Stimulated activated CD8-positive, alpha-beta memory T cell treated with anti-CD3 and anti-CD28 coated beads, Interleukin-12 subunit alpha, Interleukin-12 subunit beta, amount 100 ng/mL, for 24 hours (primary cell): ENCODE measurements around the gene KCNQ1.

Experiments used
- DNase-seq: peaks from one replicate; pipeline ENCODE4 v3.0.0-alpha.2; 2020; ENCODE audit errors: extremely low read depth

The KCNQ1 gene

GRCh38 chr11:2523821-2524391 is 79.1 kb downstream of the KCNQ1 start:
- no peak for DNase-seq

- no peak for DNase-seq
Observed at GRCh38 chr11:2524446-2525165, 79.8 kb downstream of the KCNQ1 start.

GRCh38 chr11:2525166-2525861 is 80.5 kb downstream of the KCNQ1 start:
- DNase-seq = no peak

- no peak for DNase-seq
Observed at GRCh38 chr11:2525941-2526807, 81.4 kb downstream of the KCNQ1 start.

GRCh38 chr11:2526808-2527381 is 82.1 kb downstream of the KCNQ1 start:
- DNase-seq = no peak

- DNase-seq = no peak
Observed at GRCh38 chr11:2527621-2528291, 82.9 kb downstream of the KCNQ1 start.

GRCh38 chr11:2528301-2529050 is 83.7 kb downstream of the KCNQ1 start:
- no peak for DNase-seq

GRCh38 chr11:2529173-2529572 is 84.4 kb downstream of the KCNQ1 start:
- no peak for DNase-seq

- DNase-seq = no peak
Observed at GRCh38 chr11:2529636-2530035, 84.8 kb downstream of the KCNQ1 start.

GRCh38 chr11:2530131-2530854 is 85.5 kb downstream of the KCNQ1 start:
- DNase-seq = no peak

GRCh38 chr11:2530855-2531200 is 86.0 kb downstream of the KCNQ1 start:
- DNase-seq = no peak

- peak; percentile 20 for DNase-seq
Observed at GRCh38 chr11:2531277-2531986, 86.6 kb downstream of the KCNQ1 start.

- DNase-seq = no peak
Observed at GRCh38 chr11:2531987-2532703, 87.3 kb downstream of the KCNQ1 start.

GRCh38 chr11:2532704-2533586 is 88.1 kb downstream of the KCNQ1 start:
- peak; percentile 69 for DNase-seq

GRCh38 chr11:2533587-2534133 is 88.9 kb downstream of the KCNQ1 start:
- DNase-seq = no peak

GRCh38 chr11:2534134-2534956 is 89.5 kb downstream of the KCNQ1 start:
- no peak for DNase-seq
